RKO (cell line): Measurements from ENCODE around the gene C5orf15.
"Not testable (repeated sequence)": the region's sequence is repeated elsewhere in the genome, so short reads cannot be mapped to it uniquely, and the experiment has no call there.

Source experiments
- DNase-seq: peaks from one replicate; pipeline ENCODE4 v3.0.0-alpha.2; 2016; ENCODE audit warnings: low spot score

The C5orf15 gene

DNA sequence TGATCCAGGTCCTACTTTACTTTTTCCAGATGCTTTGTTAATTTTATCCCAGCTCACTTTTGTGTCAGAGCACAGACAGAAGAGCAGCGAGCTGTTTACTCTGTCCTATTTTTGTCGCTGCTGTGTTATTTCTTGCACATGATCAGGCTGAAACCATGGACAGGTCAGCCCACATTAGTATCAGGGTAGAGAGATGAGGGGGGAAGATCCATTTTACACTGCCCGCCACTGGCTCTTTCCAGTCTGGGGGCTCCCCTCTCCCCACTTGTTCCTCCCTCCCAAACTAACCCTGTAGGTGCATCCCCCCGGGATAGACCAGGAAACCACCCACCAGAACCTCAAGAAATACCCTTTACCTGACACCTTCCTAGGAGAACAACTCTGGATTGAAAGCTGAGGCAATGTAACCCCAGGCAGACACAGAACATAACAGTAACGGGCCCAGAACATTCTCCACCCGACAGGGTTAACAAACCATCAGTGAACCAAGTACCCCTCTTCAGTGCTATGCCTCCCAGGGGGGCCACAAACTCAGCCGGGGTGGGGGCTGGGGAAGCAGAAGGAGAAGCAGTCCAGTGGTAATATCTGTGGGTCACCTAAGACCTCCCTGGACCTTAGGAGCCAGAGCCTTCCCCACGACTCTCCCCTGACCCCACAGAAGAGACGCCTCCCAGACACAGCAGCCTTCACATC, 26.0 kb upstream of the C5orf15 start:
- no peak for DNase-seq

DNA sequence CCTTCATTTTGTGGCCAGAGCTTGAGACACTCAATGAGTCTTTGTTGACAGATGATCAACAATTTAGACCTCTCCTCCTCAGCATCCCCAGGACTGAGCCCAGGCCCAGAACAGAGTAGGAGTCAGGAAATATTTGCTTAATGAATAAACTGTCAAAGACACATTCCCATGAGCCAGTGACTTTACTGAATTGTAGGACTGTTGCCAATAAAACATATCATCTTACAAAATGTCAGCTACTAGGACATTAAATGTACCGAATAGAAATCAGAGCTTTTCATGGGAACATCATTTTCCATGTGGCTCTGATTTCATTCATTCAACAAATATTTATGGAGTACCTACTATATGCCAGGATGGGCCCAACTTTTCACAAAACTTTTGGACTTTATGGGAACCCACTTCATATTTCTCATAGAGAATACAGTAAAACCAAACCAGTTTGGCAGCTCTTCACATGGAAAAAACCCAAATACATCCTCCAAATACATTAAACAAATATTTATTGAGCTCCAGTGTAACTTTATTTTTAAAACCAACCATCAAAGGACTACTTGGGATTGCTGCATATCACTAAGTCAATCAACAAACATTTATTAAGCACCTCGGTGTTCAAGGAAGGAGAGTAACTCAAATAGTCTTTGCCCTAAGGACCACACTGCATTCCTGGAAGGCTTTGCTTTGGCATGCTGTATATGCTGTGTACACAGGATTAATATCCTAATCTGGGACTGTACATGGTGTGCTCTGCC, 24.9 kb upstream of the C5orf15 start:
- DNase-seq, result peak; percentile 15

DNA sequence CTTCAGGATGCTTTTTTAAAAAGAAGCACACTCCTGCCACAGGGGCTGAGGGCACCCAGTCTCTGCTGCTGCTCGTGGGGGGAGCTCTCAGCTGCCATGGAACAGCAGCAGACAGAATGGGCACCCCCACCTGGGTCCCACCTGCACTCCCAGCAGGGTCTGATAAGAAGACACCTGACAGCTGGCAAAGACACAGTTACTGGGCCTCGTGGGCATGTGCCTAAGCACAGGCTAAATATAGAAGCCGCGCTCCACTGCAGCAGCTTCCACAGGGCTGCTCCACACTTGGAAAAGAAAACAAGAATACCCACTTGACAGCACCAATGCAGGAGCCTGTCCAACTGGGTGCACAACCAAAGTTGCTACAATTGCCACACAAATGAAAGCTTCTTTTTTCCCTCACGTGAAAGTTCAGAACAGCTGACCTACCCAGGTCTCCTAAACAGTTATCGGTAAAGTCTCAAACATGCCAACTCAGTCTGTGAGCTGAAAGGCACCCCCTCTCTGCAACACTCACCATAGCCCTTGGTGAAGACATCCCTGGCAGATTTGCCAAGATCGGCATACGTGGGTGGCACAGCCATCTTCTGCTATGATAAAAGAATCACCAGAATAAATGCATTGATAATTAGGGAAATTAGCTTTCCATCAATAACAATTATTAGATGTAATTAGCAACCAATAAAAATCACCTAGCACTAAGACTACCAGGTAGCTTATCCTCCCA, 24.2 kb upstream of the C5orf15 start:
- DNase-seq, result no peak

DNA sequence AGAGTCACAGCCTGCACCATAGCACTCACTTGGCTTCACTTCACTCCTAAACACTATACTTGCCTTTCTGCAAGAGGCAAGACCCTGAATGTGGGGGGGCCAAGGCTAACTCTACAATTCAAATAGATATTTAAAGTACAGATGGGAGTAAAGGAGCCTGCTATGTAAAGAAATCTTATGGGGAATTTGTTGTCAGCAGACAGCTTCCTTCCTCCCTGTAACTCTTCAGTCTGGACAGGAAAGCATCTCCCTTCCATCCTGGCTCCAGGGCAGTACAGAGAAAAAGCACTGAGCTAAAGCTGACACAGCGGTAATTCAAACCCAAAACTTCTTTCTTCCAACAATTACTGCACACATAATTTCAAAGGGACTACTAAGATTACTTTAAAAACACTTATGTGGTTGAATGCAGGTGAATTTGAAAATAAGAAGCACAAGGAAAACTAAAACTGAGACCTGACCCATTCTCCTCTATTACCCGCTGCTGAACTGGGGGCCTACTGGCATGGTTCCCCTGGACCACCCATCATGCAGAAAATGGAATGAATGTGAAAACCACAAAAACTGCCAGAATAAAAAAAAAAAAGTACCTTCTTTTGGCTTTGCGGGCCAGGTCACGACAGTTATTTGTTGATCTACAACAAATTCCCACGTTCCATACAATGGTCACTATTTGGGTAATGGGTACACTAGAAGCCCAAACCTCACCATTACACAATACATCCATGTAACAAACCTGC, 22.9 kb upstream of the C5orf15 start:
- no peak for DNase-seq

DNA sequence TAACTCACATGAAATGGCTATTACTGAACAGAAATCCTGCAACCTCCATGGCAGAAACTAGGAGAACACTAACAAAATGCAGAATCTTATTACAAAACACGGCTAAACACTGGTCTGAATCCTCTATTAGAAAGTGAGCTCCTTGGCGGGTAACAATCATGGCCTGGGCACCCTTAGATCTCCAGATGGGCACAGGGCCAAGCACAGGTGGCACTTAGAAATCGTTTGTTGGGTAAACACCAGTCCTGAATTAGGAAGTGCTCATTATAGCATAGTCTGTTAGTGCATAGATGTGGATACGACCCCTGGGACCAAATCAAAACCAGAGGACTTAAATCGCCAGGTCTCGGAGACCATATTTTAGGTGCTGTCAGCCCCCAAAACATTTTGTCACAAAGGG, 22.0 kb upstream of the C5orf15 start:
- DNase-seq, result no peak

DNA sequence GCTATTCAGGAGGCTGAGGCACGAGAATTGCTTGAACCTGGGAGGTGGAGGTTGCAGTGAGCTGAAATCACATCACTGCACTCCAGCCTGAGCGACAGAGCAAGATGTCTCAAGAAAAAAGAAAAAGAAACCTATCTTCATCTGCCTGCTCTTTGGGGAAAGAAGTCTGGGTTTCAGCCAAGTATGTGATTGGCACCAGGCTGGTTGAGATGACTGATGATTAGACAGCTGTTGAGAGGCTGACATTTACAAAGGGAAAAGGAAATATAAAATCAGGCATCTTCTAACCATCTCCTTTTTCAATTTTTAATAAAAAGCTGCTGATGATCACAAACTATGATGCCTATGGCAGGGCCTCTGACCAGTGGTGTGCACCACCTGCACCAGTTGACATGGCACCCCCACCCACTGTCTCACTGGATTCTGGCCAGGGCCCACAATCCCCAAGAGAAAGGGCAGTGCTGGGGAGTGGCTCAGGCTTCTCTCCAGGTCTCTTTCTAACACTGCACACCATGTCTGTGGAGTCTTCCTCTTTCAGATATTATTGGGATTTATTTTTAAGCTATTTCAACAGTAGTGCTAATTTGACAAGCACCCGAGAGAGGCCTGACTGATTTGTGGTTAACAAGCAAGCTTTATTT, 17.2 kb upstream of the C5orf15 start:
- DNase-seq, result no peak

DNA sequence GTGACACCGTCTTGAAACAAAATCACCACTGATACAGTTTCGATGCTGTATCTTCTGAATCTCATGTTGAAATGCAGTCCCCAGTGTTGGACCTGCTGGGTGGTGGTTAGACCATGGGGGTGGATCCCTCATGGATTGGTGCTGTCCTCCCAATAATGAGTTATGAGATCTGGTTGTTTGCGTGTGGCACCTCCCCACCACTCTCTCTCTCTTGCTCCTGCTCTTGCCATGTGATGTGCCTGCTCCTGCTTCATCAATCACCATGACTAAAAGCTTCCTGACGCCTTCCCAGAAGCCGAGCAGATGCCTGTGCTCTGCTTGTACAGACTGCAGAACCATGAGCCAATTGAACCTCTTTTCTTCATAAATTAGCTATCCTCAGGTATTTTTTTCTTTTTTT, 15.2 kb upstream of the C5orf15 start:
- no peak for DNase-seq

DNA sequence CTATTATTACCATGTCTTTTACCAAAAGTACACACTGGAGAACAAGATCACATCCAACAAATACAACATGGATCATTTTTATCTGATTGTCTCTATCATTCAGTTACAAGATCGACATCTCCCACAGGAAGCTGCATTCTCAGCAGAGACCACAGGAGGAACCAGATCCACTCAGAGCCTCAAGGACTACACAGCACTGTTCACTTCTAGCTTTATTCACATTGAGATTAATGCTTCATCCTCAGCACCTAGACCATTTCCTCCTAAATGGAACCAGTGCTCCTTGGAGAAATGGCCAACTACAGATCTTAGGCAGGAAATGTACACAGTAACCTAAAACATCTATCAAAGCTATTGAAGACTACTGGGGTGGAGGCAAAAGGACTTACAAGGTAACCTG, 13.3 kb upstream of the C5orf15 start:
- DNase-seq, result peak; percentile 43

DNA sequence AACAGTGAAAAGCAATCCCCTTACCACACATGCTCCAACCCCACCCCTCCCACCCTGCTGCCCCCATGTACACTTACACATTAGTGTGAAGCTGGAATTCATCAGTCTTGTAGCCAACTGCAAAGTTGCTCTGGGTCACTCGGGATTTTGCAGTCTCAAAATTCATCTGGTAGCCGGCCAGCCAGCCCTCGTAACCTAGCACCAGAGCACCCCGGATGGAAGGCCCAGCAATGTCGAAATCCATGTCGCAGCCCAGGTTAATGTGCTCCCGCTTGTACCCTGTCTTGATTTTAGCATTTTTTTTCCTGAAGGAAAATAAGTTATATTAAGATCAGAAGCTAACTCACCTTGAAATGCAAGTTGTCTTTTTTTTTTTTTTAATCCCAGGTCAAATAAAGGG, 12.2 kb upstream of the C5orf15 start:
- DNase-seq, result no peak

DNA sequence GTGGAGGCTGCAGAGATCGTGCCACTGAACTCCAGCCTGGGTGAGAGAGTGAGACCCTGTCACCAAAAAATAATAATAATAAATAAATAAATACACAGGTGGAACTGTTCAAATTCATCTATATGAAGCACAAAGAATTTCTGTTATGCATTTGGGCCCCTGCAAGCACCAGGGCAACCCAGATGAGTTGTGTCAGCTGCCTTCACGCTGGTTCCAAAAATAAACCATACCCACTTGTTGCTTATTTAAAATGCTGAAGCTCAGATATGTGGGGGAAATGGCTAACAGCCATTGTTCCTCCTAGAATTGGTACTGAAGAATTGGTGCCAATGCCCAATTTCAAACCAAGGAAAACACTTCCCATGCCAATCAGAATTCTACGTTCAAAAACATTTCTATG, 10.5 kb upstream of the C5orf15 start:
- no peak for DNase-seq

DNA sequence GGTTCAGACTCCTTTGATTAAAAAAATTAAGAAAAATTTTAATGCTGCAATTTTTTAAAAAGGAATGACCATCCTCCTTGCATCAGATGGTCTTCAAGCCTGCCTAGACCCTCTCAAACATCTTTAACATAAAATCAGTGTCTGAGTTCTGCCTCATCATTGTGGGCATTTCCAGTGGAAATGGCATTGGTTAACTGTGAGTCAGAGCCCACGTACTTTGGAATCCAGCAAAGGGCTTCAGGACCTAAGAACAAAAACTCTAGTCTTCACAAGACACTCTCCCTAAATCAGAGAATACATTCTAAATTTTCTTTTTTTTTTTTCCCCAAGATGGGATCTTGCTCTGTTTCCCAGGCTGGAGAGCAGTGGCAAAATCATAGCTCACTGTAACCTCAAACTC, 9.4 kb upstream of the C5orf15 start:
- no peak for DNase-seq

DNA sequence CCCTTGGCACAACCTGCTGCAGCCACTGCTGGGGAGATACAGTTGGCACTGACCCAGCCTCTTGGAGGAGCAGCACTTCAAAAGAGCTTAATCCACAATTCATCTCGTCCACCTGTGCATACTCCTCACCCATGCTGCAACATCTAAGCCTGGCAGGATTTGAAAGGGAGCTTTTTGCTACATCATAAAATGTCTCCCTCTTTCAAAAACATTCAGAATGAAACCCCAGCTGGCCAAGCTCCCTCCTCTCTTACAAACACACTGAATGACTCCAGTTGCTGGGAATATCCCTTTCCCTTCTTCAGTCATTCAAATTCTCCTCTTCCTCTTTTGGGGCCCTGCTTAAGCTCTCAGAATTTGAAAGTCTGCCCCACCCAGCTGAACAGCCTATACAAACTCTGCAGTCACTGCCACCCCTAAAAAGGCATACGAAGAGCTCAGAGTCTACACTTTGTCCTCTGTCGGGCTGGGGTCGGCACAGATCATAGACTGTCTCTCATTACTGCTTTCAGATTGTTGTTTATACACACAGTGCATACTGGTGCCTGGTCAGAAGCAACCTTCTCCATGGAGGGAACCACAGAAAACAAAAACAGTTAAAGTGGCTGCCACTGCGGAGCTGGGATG, 8.8 kb upstream of the C5orf15 start:
- DNase-seq, result no peak

DNA sequence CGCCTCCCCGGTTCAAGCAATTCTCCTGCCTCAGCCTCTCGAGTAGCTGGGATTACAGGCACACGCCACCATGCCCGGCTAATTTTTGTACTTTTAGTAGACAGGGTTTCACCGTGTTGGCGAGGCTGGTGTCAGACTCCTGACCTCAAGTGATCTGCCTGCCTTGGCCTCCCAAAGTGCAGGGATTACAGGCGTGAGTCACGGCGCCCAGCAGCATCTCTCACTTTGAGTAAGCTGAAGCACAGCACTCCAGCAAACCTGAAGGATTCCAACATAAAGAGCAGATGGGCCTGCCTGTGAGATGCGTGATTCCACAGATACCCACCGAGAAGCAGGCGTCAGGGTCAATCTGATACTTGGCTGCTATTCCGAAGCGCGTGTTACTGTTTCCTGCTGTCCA, 7.1 kb upstream of the C5orf15 start:
- not testable (repeated sequence) for DNase-seq

DNA sequence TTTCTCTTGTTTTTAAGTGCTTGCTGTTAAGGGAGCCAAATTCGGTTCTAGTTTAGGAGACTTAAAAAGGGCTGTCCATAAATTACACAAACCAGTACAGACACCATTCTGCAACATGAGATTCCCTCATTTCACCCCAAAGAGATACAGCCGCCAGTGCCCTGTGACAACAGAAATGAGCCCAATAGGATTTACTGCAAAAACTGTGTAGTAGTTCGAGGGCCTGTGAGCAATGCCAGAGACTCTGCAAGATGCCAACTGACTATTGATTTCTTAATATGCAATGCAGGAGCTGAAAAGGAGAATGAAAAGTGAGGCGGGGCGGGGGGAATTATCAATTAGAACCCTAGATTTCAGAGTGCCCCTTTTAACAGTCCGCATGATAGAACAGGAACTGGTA, 5.7 kb upstream of the C5orf15 start:
- DNase-seq, result no peak

DNA sequence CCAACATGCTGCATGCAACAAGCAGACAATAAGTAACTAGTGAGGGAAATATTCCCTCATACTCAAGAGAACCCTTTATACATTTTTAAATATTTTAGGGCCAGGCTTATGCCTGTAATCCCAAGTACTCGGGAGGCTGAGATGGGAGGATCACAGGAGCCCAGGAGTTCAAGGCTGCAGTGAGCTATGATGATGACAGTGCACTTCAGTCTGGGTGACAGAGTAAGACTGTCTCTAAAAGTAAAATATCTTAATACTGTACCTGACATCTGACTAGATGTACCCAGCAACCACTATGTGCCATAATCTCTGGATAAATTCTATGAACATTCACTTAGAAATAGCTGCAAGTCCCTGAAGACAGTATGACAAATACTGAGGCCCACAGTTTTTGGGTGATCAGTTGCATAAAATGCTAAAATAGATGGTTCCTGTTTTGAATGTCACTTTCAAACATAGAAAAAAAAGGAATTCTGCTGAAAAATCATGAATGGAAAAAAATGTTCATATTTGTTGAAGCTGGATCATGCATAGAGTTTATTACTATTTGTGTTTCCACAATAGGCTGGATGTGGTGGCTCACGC, 2.0 kb upstream of the C5orf15 start:
- DNase-seq, result no peak

DNA sequence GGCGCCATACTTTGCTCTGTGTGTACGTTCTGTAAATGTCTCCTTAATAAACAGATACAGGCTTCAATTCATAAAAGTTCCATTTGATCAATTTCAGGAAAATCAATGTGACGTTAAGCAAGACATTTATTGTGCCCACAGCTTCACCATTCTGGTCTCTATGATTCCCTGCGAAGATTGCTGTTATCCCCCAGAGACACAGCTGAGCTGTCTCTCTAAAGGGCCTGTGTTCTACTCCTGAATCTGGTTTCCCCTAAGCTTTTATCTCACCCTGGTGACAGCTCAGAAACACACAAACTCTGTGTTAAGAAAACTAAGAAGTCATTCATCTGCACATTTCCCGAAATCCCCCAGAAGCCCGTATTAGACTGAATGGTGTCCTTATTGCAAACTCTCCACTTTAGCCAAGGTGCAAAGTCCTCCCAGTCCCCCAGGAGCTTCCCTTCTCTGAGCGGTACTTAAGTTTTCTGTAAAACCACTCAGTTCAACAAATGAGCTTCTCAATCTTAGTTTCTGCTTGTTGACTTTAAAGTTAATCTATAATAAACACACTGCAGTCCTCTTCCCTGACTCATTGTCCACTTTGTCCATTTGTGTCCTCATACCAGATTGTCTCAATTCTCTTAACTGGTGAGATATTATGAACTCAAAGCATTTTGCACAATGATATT, 1.4 kb upstream of the C5orf15 start:
- peak; percentile 11 for DNase-seq

DNA sequence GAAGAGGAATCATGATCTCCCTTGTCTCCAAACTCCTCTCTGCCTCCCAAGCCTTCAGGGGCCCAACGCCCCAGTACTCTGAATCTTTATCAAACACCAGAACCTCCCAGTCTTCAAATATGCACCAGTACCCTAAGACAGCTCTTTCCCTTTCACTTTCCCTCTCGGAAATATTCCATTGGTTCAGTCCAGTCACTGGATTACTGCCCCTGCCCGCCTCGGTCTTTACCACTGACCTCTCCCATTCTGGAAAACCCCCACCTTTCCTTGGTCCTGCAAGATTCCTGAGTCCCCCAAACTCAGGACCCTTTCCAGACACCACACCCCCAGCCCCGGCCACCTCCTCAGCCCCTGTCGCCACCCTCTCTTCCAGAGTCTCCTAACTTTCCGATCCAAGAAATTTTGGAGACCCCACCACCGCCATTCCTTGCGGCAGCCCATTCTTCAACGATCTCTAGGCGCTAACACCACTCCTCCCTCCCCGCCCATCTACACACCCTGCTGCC, 674 bp downstream of the C5orf15 start:
- peak; percentile 35 for DNase-seq

DNA sequence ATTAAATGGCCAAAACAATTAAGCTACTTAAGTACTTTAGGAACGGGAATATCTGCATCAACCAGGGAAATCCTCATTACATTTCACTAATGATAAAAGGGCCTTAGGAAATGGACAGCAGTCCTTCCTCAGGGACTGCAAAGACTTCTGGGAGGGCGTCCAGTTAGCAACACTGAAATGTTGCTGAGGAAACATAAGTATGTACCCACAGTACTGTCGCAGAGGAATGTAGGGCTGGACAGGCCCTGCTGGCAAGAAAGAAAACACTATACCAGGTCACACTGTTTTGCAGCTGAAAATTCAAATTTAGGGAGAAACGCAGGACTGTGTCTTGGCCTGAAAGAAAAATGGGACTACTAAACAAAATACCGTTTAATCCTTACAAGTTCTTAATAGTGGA, 1.3 kb downstream of the C5orf15 start:
- DNase-seq, result peak; percentile 23

DNA sequence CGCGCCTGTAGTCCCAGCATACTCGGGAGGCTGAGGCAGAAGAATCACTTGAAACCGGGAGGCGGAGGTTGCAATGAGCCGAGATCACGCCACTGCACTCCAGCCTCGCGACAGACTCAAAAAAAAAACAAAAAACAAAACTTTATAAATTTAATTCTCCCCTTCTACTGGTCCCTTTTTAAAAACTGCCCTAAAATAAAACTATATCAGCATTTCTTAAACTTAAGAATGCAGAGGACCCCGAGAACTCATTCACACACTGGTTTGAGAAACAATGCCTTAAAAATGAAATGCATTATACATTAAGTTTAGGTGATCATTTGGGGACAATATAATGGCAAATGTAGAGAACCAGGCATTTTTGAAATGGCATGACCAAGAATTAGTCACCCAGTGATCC, 2.3 kb downstream of the C5orf15 start:
- no peak for DNase-seq

DNA sequence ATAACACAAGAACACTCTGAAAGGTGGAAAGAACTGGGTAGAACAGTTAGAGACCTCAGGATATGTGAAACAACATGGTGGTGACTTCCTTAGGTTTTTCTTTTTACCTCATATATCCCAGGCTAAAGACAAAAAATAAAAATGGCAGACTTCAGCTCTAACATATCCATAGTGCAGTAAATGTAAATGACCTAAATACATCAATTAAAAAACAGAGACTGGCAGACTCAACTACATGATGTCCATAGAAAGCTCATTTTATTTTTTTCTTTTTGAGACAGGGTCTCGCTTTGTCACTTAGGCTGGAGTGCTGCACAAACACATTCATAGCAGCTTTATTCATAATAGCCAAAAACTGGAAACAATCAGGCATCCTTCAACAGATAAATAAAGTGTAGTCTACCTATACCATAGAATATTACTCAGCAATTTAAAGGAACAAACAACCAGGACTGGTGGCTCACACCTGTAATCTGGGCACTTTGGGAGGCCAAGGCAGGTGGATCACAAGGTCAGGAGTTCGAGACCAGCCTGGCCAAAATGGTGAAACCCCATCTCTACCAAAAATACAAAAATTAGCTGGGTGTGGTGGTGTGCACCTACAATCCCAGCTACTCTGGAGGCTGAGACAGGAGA, 4.8 kb downstream of the C5orf15 start:
- DNase-seq, result no peak
